CD4-positive, CD25-positive, alpha-beta regulatory T cell (primary cell): ENCODE measurements around the gene LRRC19. TPM values are rescaled to one million over a fixed set of nuclear protein-coding genes. Genes with fewer than 3 reads are reported as not detected.

Source experiments
- ATAC-seq, 2 donors: fragments of 150-1000 bp; cut with Tn5 transposase; one replicate each; pipeline ENCODE4 v1.10.0; 2021; ENCODE audit warnings: low read depth in 2 of 2, moderate number of reproducible peaks in 2 of 2, moderate library complexity in 1 of 2
- DNase-seq, 3 donors: peaks; one replicate each; pipeline versions ENCODE4 v3.0.0 to v3.0.0-alpha.2; 2012 to 2022; ENCODE audit warnings: mixed read lengths in 1 of 3
- H3K27ac ChIP-seq: one replicate; pipeline ENCODE4 v1.7.0; 2013; ENCODE audit warnings: mild to moderate bottlenecking, low read length; ENCODE audit not compliant: insufficient read depth, poor library complexity, severe bottlenecking
- H3K27me3 ChIP-seq: one replicate; pipeline ENCODE4 v1.7.0; 2013; ENCODE audit warnings: low read length; ENCODE audit not compliant: control insufficient read depth, insufficient read depth
- H3K36me3 ChIP-seq: one replicate; pipeline ENCODE4 v1.7.0; 2013; ENCODE audit warnings: mild to moderate bottlenecking, low read length, moderate library complexity; ENCODE audit not compliant: control insufficient read depth, insufficient read depth
- H3K4me1 ChIP-seq: 2 replicates; pipeline ENCODE4 v1.7.0; 2013; ENCODE audit warnings: mild to moderate bottlenecking, low read length; ENCODE audit not compliant: insufficient read depth, control insufficient read depth, poor library complexity, severe bottlenecking
- H3K4me3 ChIP-seq: one replicate; pipeline ENCODE4 v1.7.0; 2013; ENCODE audit warnings: low read depth, mild to moderate bottlenecking, low read length, moderate library complexity
- H3K9me3 ChIP-seq, 2 experiments: 1 replicate in 1 of 2; 2 replicates in 1 of 2; pipeline ENCODE4 v1.7.0; 2013; ENCODE audit warnings: low read length in 2 of 2, mild to moderate bottlenecking in 1 of 2, moderate library complexity in 1 of 2; ENCODE audit not compliant: control insufficient read depth in 2 of 2
- H3K27ac Mint-ChIP-seq, 3 donors: one replicate each; pipeline ENCODE4 v1.8.0; 2020 to 2022; ENCODE audit warnings: mild to moderate bottlenecking in 3 of 3, mixed read lengths in 3 of 3, moderate library complexity in 2 of 3
- H3K27me3 Mint-ChIP-seq: one replicate; pipeline ENCODE4 v1.8.0; 2022; ENCODE audit warnings: mild to moderate bottlenecking, mixed read lengths
- H3K36me3 Mint-ChIP-seq: one replicate; pipeline ENCODE4 v1.8.0; 2020; ENCODE audit warnings: mixed read lengths
- H3K4me1 Mint-ChIP-seq, 4 donors: one replicate each; pipeline ENCODE4 v1.8.0; 2020 to 2022; ENCODE audit warnings: mixed read lengths in 4 of 4, mild to moderate bottlenecking in 1 of 4
- H3K4me3 Mint-ChIP-seq, 4 donors: one replicate each; pipeline ENCODE4 v1.8.0; 2020 to 2022; ENCODE audit warnings: mild to moderate bottlenecking in 4 of 4, mixed read lengths in 4 of 4, moderate library complexity in 3 of 4
- H3K9me3 Mint-ChIP-seq, 7 donors: one replicate each; pipeline ENCODE4 v1.8.0; 2020 to 2022; ENCODE audit warnings: mixed read lengths in 7 of 7, mild to moderate bottlenecking in 3 of 7, moderate library complexity in 2 of 7
- polyA plus RNA-seq, 4 donors: library from polyadenylated mRNA; unstranded; fragments of 300-500 nt; fragmentation: Illumina TruSeq; gene quantifications; one replicate each; pipeline ENCODE4 v1.2.3, GENCODE V29; 2021
- total RNA-seq: library from RNA; stranded (reverse); gene quantifications from one replicate; pipeline ENCODE4 v1.2.3, GENCODE V29; 2022

The LRRC19 gene
- total and polyA plus RNA-seq, 5 donors from 2014 or later = 0.05 TPM; not detected in 4

GRCh38 chr9:26975728-26976707 is 29.5 kb downstream of the LRRC19 start:
- DNase-seq (peak in 2 of 3 donors; percentile 3 to 30), ATAC-seq (no peak)
- peaks cover 25% of the 10 kb centered on the region for H3K36me3 Mint-ChIP-seq
- Histone ChIP-seq H3K4me1 (no peaks in the 10 kb centered on the region), H3K9me3 (no peaks in the 10 kb centered on the region), H3K4me3 (no peak overlapping the region), H3K27me3 (no peaks in the 10 kb centered on the region), H3K36me3 (peaks cover 2% of the 10 kb centered on the region), H3K27ac (no peak overlapping the region)
- no peaks in the 10 kb centered on the region for H3K9me3 Mint-ChIP-seq
- H3K27me3 Mint-ChIP-seq = no peaks in the 10 kb centered on the region
- no peak overlapping the region for H3K4me3 Mint-ChIP-seq
- peak overlapping the region in 1 of 3 donors; percentile 38 for H3K27ac Mint-ChIP-seq
- peaks cover 0 to under 1% (median 0%) of the 10 kb centered on the region in 4 donors for H3K4me1 Mint-ChIP-seq

- Mint-ChIP-seq H3K4me1 (peaks cover 0 to 5% (median 0%) of the 10 kb centered on the region in 4 donors), H3K27ac (peak overlapping the region in 1 of 3 donors; percentile 64), H3K4me3 (no peak overlapping the region), H3K27me3 (no peaks in the 10 kb centered on the region), H3K36me3 (peaks cover 21% of the 10 kb centered on the region), H3K9me3 (peaks cover 0 to 2% (median 0%) of the 10 kb centered on the region in 7 donors)
- H3K9me3 ChIP-seq = no peaks in the 10 kb centered on the region
- H3K27ac ChIP-seq = no peak overlapping the region
- no peak overlapping the region for H3K4me3 ChIP-seq
- no peaks in the 10 kb centered on the region for H3K27me3 ChIP-seq
- peaks cover 2% of the 10 kb centered on the region for H3K36me3 ChIP-seq
- H3K4me1 ChIP-seq = no peaks in the 10 kb centered on the region
- no peak for DNase-seq
- no peak for ATAC-seq
These were observed 30.5 kb downstream of the LRRC19 start for GRCh38 chr9:26974927-26975326.

- H3K4me1 Mint-ChIP-seq = peaks cover 0 to 5% (median 0%) of the 10 kb centered on the region in 4 donors
- H3K9me3 Mint-ChIP-seq = peaks cover 0 to 4% (median 0%) of the 10 kb centered on the region in 7 donors
- H3K27me3 ChIP-seq = no peaks in the 10 kb centered on the region
- peak overlapping the region in 1 of 3 donors; percentile 31 for H3K27ac Mint-ChIP-seq
- no peak for DNase-seq
- no peaks in the 10 kb centered on the region for H3K4me1 ChIP-seq
- no peak for ATAC-seq
- no peak overlapping the region for H3K27ac ChIP-seq
- H3K27me3 Mint-ChIP-seq = no peaks in the 10 kb centered on the region
- peaks cover 2% of the 10 kb centered on the region for H3K36me3 ChIP-seq
- peaks cover 26% of the 10 kb centered on the region for H3K36me3 Mint-ChIP-seq
- H3K9me3 ChIP-seq = no peaks in the 10 kb centered on the region
- H3K4me3 Mint-ChIP-seq = no peak overlapping the region
- no peak overlapping the region for H3K4me3 ChIP-seq
These were observed 31.5 kb downstream of the LRRC19 start for GRCh38 chr9:26973989-26974388.

GRCh38 chr9:26971721-26972120 is 33.8 kb downstream of the LRRC19 start:
- no peaks in the 10 kb centered on the region for H3K27me3 Mint-ChIP-seq
- no peaks in the 10 kb centered on the region for H3K9me3 ChIP-seq
- ATAC-seq (no peak), DNase-seq (no peak)
- peaks cover 2 to 8% (median 6%) of the 10 kb centered on the region in 4 donors for H3K4me1 Mint-ChIP-seq
- peaks cover 31% of the 10 kb centered on the region for H3K36me3 Mint-ChIP-seq
- no peak overlapping the region for H3K4me3 ChIP-seq
- H3K9me3 Mint-ChIP-seq = peaks cover 0 to 4% (median 0%) of the 10 kb centered on the region in 7 donors
- no peaks in the 10 kb centered on the region for H3K27me3 ChIP-seq
- H3K27ac Mint-ChIP-seq = no peak overlapping the region
- peaks cover 2% of the 10 kb centered on the region for H3K36me3 ChIP-seq
- H3K4me3 Mint-ChIP-seq = no peak overlapping the region
- no peaks in the 10 kb centered on the region for H3K4me1 ChIP-seq
- no peak overlapping the region for H3K27ac ChIP-seq

GRCh38 chr9:26956860-26957233 is 48.6 kb downstream of the LRRC19 start:
- DNase-seq = no peak
- Histone ChIP-seq H3K27ac (peak overlapping the region; percentile 72), H3K27me3 (no peaks in the 10 kb centered on the region), H3K36me3 (no peaks in the 10 kb centered on the region), H3K4me1 (peaks cover 8% of the 10 kb centered on the region), H3K4me3 (peak overlapping the region; percentile 100), H3K9me3 (no peaks in the 10 kb centered on the region)
- ATAC-seq = no peak
- Mint-ChIP-seq H3K27ac (peak overlapping the region; percentile 96 to 97 (median 96)), H3K27me3 (no peaks in the 10 kb centered on the region), H3K36me3 (peaks cover 9% of the 10 kb centered on the region), H3K9me3 (no peaks in the 10 kb centered on the region), H3K4me1 (peaks cover 21 to 54% (median 34%) of the 10 kb centered on the region in 4 donors), H3K4me3 (peak overlapping the region; percentile 90 to 98 (median 93))

GRCh38 chr9:26955921-26956859 is 49.3 kb downstream of the LRRC19 start, which contains the start of gene IFT74:
Gene IFT74, plus strand, starts transcription at chr9:26956412. Its CDS starts 5,556 bp downstream, at chr9:26961968.
- H3K4me3 ChIP-seq = peak within 1 kb of the TSS; percentile 100
- peak within 1 kb of the TSS; percentile 96 to 97 (median 96) for H3K27ac Mint-ChIP-seq

GRCh38 chr9:26955222-26955903 is 50.1 kb downstream of the LRRC19 start:
- Mint-ChIP-seq H3K4me3 (peak overlapping the region; percentile 90 to 98 (median 93)), H3K27me3 (peaks cover 8% of the 10 kb centered on the region), H3K36me3 (peaks cover 4% of the 10 kb centered on the region), H3K27ac (peak overlapping the region; percentile 96 to 97 (median 96)), H3K4me1 (peaks cover 17 to 48% (median 29%) of the 10 kb centered on the region in 4 donors), H3K9me3 (no peaks in the 10 kb centered on the region)
- Histone ChIP-seq H3K27ac (peak overlapping the region; percentile 72), H3K4me3 (peak overlapping the region; percentile 100), H3K4me1 (peaks cover 8% of the 10 kb centered on the region), H3K9me3 (no peaks in the 10 kb centered on the region), H3K36me3 (no peaks in the 10 kb centered on the region), H3K27me3 (no peaks in the 10 kb centered on the region)
- ATAC-seq (no peak), DNase-seq (peak in 1 of 3 donors; percentile 23)

More at GRCh38 chr9:26955921-26956859, 49.3 kb downstream of the LRRC19 start, which contains the start of gene IFT74:
- Histone ChIP-seq H3K27me3 (no peaks in the 10 kb centered on the region), H3K9me3 (no peaks in the 10 kb centered on the region), H3K27ac (peak within 1 kb of the TSS; percentile 72), H3K36me3 (no peaks in the 10 kb centered on the region), H3K4me1 (peaks cover 8% of the 10 kb centered on the region)
- H3K9me3 Mint-ChIP-seq = no peaks in the 10 kb centered on the region
- peaks cover 17 to 48% (median 29%) of the 10 kb centered on the region in 4 donors for H3K4me1 Mint-ChIP-seq
- H3K36me3 Mint-ChIP-seq = peaks cover 4% of the 10 kb centered on the region
- peak within 1 kb of the TSS; percentile 90 to 98 (median 93) for H3K4me3 Mint-ChIP-seq
- H3K27me3 Mint-ChIP-seq = peaks cover 4% of the 10 kb centered on the region
- peak; percentile 94 to 97 (median 94) for DNase-seq
- peak; percentile 100 for ATAC-seq
